Endothelial cell of umbilical vein (primary cell): ENCODE measurements around the gene TMEM158. TPM values are rescaled to one million over a fixed set of nuclear protein-coding genes. Genes with fewer than 3 reads are reported as not detected.
A peak's percentile ranks its signal among the peaks of the same experiment; 100 is the strongest.

Source experiments
- BruUV-seq: library from RNA; stranded (reverse); fragments of 400-500 nt; replicated peaks from 2 replicates; lab custom pipeline; 2021; lab: Mats Ljungman, UMichigan
- CTCF ChIA-PET: fragments of 300-600, 350-600 bp; sonication (Branson Sonifier 250); formaldehyde crosslinking; loops from one replicate; lab custom pipeline; 2021; ENCODE audit warnings: antibody characterized with exemption, inconsistent platforms; lab: Charles Lee
- POLR2A ChIA-PET: fragments of 300-600, 350-600 bp; sonication (Branson Sonifier 250); formaldehyde crosslinking; loops from one replicate; lab custom pipeline; 2021; ENCODE audit warnings: antibody characterized with exemption, inconsistent platforms; lab: Charles Lee
- DNase-seq: peaks from one replicate; pipeline ENCODE4 v3.0.0-alpha.2; 2011; ENCODE audit warnings: low read depth, low spot score
- FAIRE-seq: peaks from 2 replicates; lab custom pipeline; 2011; peaks lifted over from hg19 to GRCh38; lab: Jason Lieb, UNC
- H2AFZ ChIP-seq: 2 replicates; pipeline ENCODE4 v1.6.0; 2012; ENCODE audit warnings: low read depth, low read length, control low read depth, inconsistent platforms
- H3K27ac ChIP-seq: 2 replicates; pipeline ENCODE4 v1.5.1; 2011; ENCODE audit warnings: low read depth, mild to moderate bottlenecking, control low read depth, low read length, moderate library complexity; ENCODE audit not compliant: insufficient read depth
- H3K27me3 ChIP-seq, 2 experiments: 2 replicates each; pipeline versions ENCODE4 v1.6.0 to v1.6.1; 2011; ENCODE audit warnings: low read length in 2 of 2, mixed read lengths in 1 of 2; ENCODE audit not compliant: control insufficient read depth in 2 of 2, insufficient read depth in 2 of 2
- H3K36me3 ChIP-seq, 2 experiments: 2 replicates in 1 of 2; 3 replicates in 1 of 2; pipeline ENCODE4 v1.5.1; 2011; ENCODE audit warnings: low read length in 2 of 2, mild to moderate bottlenecking in 1 of 2, moderate library complexity in 1 of 2; ENCODE audit not compliant: control insufficient read depth in 2 of 2, insufficient read depth in 2 of 2; ENCODE audit errors: extremely low read depth in 1 of 2
- H3K4me1 ChIP-seq: 3 replicates; pipeline ENCODE4 v1.5.1; 2011; ENCODE audit warnings: mild to moderate bottlenecking, low read length; ENCODE audit not compliant: control insufficient read depth, insufficient read depth; ENCODE audit errors: extremely low read depth
- H3K4me2 ChIP-seq: 2 replicates; pipeline ENCODE4 v1.6.1; 2011; ENCODE audit warnings: low read length, control low read depth, mixed read lengths; ENCODE audit not compliant: insufficient read depth
- H3K4me3 ChIP-seq, 3 experiments: fragments of 200-600 bp in 1 of 3; sonication (generic), shearing (Covaris generic) in 1 of 3; replicated peaks in 1 of 3; 2 replicates each; pipeline ENCODE4 v1.5.1; 2011 to 2016; ENCODE audit warnings: control low read depth in 3 of 3, low read length in 3 of 3, mild to moderate bottlenecking in 2 of 3, inconsistent platforms in 1 of 3, low read depth in 1 of 3, moderate library complexity in 1 of 3; ENCODE audit not compliant: insufficient read depth in 1 of 3
- H3K79me2 ChIP-seq: 2 replicates; pipeline ENCODE4 v1.6.0; 2012; ENCODE audit warnings: low read length, inconsistent platforms; ENCODE audit not compliant: control insufficient read depth, insufficient read depth
- H3K9ac ChIP-seq: replicated peaks from 2 replicates; pipeline ENCODE3; 2011; ENCODE audit warnings: low read length, control low read depth; ENCODE audit not compliant: insufficient read depth; ENCODE audit errors: extremely low read depth
- H3K9me1 ChIP-seq: replicated peaks from 3 replicates; pipeline ENCODE4 v1.6.0; 2011; ENCODE audit warnings: mild to moderate bottlenecking, low read length; ENCODE audit not compliant: control insufficient read depth, insufficient read depth; ENCODE audit errors: extremely low read depth
- H3K9me3 ChIP-seq: replicated peaks from 2 replicates; pipeline ENCODE4 v1.5.1; 2012; ENCODE audit warnings: low read length, inconsistent platforms; ENCODE audit not compliant: control insufficient read depth, insufficient read depth
- H4K20me1 ChIP-seq: replicated peaks from 2 replicates; pipeline ENCODE3; 2011; ENCODE audit warnings: mild to moderate bottlenecking, low read length; ENCODE audit not compliant: control insufficient read depth, insufficient read depth; ENCODE audit errors: extremely low read depth
- CTCF ChIP-seq, 2 donors: IDR thresholded peaks; 1 replicate in 1 of 2; 2 replicates in 1 of 2; pipeline ENCODE4 v1.5.1; 2011; ENCODE audit warnings: low read length in 2 of 2, mild to moderate bottlenecking in 2 of 2, moderate library complexity in 2 of 2, control low read depth in 1 of 2, inconsistent platforms in 1 of 2, low read depth in 1 of 2; ENCODE audit not compliant: insufficient read depth in 1 of 2; ENCODE audit errors: extremely low read depth in 1 of 2
- GATA2 ChIP-seq: IDR thresholded peaks from 2 replicates; pipeline ENCODE4 v1.7.0; 2011; ENCODE audit warnings: low read depth, mild to moderate bottlenecking, moderate library complexity, mixed read lengths, low read length; ENCODE audit not compliant: insufficient read length, insufficient read depth
- JUN ChIP-seq: IDR thresholded peaks from 2 replicates; pipeline ENCODE4 v1.6.1; 2011; ENCODE audit warnings: borderline replicate concordance, low read depth; ENCODE audit not compliant: insufficient read length, insufficient read depth
- MAX ChIP-seq: IDR thresholded peaks from 2 replicates; pipeline ENCODE4 v1.6.1; 2011; ENCODE audit not compliant: insufficient read depth, insufficient read length
- POLR2A ChIP-seq: IDR thresholded peaks from 2 replicates; pipeline ENCODE4 v1.6.1; 2012; ENCODE audit warnings: low read depth, mild to moderate bottlenecking, control low read depth, low read length
- POLR2AphosphoS5 ChIP-seq: IDR thresholded peaks from 2 replicates; pipeline ENCODE4 v1.6.1; 2012; ENCODE audit warnings: low read depth, mild to moderate bottlenecking, control low read depth, low read length, moderate library complexity; ENCODE audit not compliant: insufficient read depth
- dilution Hi-C: fragments of 300-500 bp; cut with MboI; formaldehyde crosslinking; loops from one replicate; pipeline ENCODE4 v1.15.0; 2019; ENCODE audit warnings: low sequenced_read_pairs; ENCODE audit not compliant: extremely low pct_ligation_motif_present
- intact Hi-C: fragments of 100-400 bp; cut with micrococcal nuclease; formaldehyde crosslinking; loops from one replicate; pipeline ENCODE4 v1.10.0; 2022
- polyA plus RNA-seq, 4 experiments: library from polyadenylated mRNA; depleted of rRNA in 3 of 4; stranded (reverse) in 3 of 4; unstranded in 1 of 4; fragments of >200 nt; gene quantifications; 2 replicates each; pipeline versions ENCODE4 v1.2.1 to v1.2.3, GENCODE V29; 2011 to 2012; ENCODE audit warnings: missing spikeins in 1 of 4
- total RNA-seq: library from RNA; stranded (reverse); gene quantifications from 2 replicates; pipeline ENCODE4 v1.2.3, GENCODE V29; 2021

Gene TMEM158
- total and polyA plus RNA-seq, 2 donors (not counting 3 experiments of a cell fraction or from before 2014, with no cell fraction given) = 0.15 to 0.42 TPM

GRCh38 chr3:45210308-45211041, 15.6 kb downstream of the TMEM158 start:
- TF ChIP-seq POLR2A (no peak), CTCF (IDR thresholded peaks at IDR 0.05; ENCODE audit: extremely low read depth in 1 of 2, insufficient read depth in 1 of 2, low read depth in 1 of 2, low read length in 2 of 2) (peak; percentile 76 to 90)
- no peaks in the 10 kb centered on the region for H3K9me3 ChIP-seq
- FAIRE-seq (peak; percentile 74), DNase-seq (peak; percentile 57)
- H3K4me1 ChIP-seq = no peaks in the 10 kb centered on the region
- peaks cover 0 to 2% of the 10 kb centered on the region in 2 experiments for H3K27me3 ChIP-seq
- POLR2A ChIA-PET = no interaction called here
- CTCF ChIA-PET = interaction anchor here (0.6 to 9.2 kb wide), 42 partner anchors 13 to 306 kb away, joined by 3 to 467 read pairs (median 4); partner anchors contain the start of genes EXOSC7, TMEM158 and ZDHHC3
- BruUV-seq = no TSS peak
- H3K4me3 ChIP-seq = no peak overlapping the region
- H3K9ac ChIP-seq = no peak overlapping the region
- no peak overlapping the region for H3K4me2 ChIP-seq
- no peak overlapping the region for H2AFZ ChIP-seq
- no peaks in the 10 kb centered on the region for H3K36me3 ChIP-seq
- intact Hi-C loops = loop anchor here (1.0 kb wide), 1 partner anchor 170 kb away; no protein-coding TSS in a partner anchor
- no peak overlapping the region for H3K27ac ChIP-seq
- H3K9me1 ChIP-seq = no peaks in the 10 kb centered on the region
- no peaks in the 10 kb centered on the region for H3K79me2 ChIP-seq
- dilution Hi-C loops = no loop called here
- H4K20me1 ChIP-seq = no peaks in the 10 kb centered on the region

GRCh38 chr3:45209526-45209925, 16.6 kb downstream of the TMEM158 start:
- no peak overlapping the region for H3K27ac ChIP-seq
- no peak overlapping the region for H3K4me3 ChIP-seq
- H3K9ac ChIP-seq = no peak overlapping the region
- H3K4me1 ChIP-seq = no peaks in the 10 kb centered on the region
- no TSS peak for BruUV-seq
- intact Hi-C loops = no loop called here
- CTCF ChIA-PET = interaction anchor here (0.9 to 9.2 kb wide), 10 partner anchors 15 to 299 kb away, joined by 3 to 467 read pairs (median 6); partner anchors contain the start of gene TMEM158
- dilution Hi-C loops = no loop called here
- DNase-seq (no peak), FAIRE-seq (no peak)
- no peaks in the 10 kb centered on the region for H3K79me2 ChIP-seq
- no peaks in the 10 kb centered on the region for H3K9me1 ChIP-seq
- H2AFZ ChIP-seq = no peak overlapping the region
- POLR2A ChIA-PET = interaction anchor here (0.6 kb wide), 1 partner anchor 78 kb away, joined by 3 read pairs; no protein-coding TSS in a partner anchor
- H3K9me3 ChIP-seq = no peaks in the 10 kb centered on the region
- peaks cover 0 to 2% of the 10 kb centered on the region in 2 experiments for H3K27me3 ChIP-seq
- no peak overlapping the region for H3K4me2 ChIP-seq
- no peak for TF ChIP-seq GATA2
- no peak for TF ChIP-seq MAX
- no peak for TF ChIP-seq POLR2AphosphoS5
- TF ChIP-seq JUN = no peak
- H3K36me3 ChIP-seq = no peaks in the 10 kb centered on the region
- no peaks in the 10 kb centered on the region for H4K20me1 ChIP-seq
